Neural cell (in vitro differentiated cells): ENCODE data around the gene KIAA1614.

Experiments
- CTCF ChIP-seq: fragments of 450-650 bp; IDR thresholded peaks from 2 replicates; pipeline ENCODE4 v1.5.1; 2014; ENCODE audit warnings: antibody characterized with exemption, mild to moderate bottlenecking, moderate library complexity; ENCODE audit not compliant: poor library complexity, severe bottlenecking
- RAD21 ChIP-seq: fragments of 450-650 bp; conservative IDR thresholded peaks from 2 replicates; pipeline ENCODE4 v1.6.1; 2014; ENCODE audit warnings: antibody characterized with exemption, mild to moderate bottlenecking, moderate library complexity
- SMC3 ChIP-seq: fragments of 450-650 bp; conservative IDR thresholded peaks from 2 replicates; pipeline ENCODE4 v1.6.1; 2014; ENCODE audit warnings: antibody characterized with exemption, mild to moderate bottlenecking, moderate library complexity; ENCODE audit not compliant: poor library complexity

GRCh38 chr1:180976191-180976590 lies 63.5 kb downstream of the KIAA1614 start:
- TF ChIP-seq RAD21, result no peak
- TF ChIP-seq CTCF, result no peak
- TF ChIP-seq SMC3, result no peak
